H54 (cell line): ENCODE measurements around the gene FRAS1.

Source experiments
- DNase-seq: peaks from one replicate; pipeline ENCODE4 v3.0.0; 2011; ENCODE audit warnings: low spot score, mixed read lengths; ENCODE audit not compliant: insufficient read length
- FAIRE-seq: peaks from 3 replicates; lab custom pipeline; 2011; peaks lifted over from hg19 to GRCh38; lab: Jason Lieb, UNC
- POLR2A ChIP-seq: IDR thresholded peaks from 2 replicates; pipeline ENCODE4 v1.6.1; 2011; ENCODE audit warnings: low read depth, mild to moderate bottlenecking, low read length

Gene FRAS1

DNA sequence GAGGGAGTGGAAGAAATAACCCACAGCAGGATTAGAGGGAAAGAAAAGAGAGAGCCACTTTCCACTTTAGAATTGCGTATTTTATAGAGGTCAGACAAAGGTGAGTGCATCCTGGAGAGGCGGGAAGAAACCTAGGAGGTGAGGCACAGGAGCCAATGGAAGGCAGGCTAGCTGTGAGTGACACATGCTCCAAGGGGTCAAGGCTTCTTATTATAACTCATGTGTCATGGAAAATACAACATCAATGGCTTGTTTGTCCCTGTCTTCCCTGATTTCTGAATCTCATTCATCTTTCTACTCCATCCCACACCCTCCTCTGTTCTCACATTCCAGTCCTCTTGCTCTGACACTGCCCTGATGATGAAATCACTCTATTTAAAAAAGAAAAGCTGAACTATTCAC lies 508.8 kb downstream of the FRAS1 start:
- no peak for FAIRE-seq

DNA sequence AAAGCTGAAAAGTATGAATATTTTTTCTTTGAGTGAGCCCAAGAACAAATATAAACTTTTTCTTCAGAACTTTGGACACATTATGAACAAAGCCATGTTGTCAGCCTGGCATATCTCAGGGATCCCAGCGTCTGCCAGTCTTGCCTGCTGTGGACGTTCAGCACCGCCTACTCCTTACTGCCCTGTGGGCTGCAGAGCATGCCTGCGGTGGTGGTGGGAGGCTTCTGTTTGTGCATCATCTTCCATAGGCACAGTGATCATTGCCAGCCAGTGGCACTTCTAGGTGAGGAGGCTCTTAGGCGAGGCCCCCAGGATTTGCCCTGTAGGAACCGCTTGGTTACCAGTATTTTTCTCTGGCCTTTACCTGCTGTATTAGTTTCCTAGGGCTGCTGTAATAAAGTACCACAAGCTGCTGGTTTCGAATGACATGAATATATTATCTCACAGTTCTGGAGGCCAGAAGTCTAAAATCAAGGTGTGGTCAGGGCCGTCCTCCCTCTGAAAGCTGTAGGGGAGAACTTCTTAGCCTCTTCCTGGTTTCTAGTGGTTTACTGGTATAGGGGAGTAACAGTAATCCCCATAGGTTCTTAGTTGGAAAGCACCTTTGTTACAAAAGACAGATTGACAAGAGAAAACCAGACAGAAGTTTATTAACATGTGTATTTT lies 509.8 kb downstream of the FRAS1 start:
- FAIRE-seq (no peak), DNase-seq (no peak)
- TF ChIP-seq POLR2A: no peak

More for the DNA sequence above, 508.8 kb downstream of the FRAS1 start:
- TF ChIP-seq POLR2A: no peak
- DNase-seq: no peak

DNA sequence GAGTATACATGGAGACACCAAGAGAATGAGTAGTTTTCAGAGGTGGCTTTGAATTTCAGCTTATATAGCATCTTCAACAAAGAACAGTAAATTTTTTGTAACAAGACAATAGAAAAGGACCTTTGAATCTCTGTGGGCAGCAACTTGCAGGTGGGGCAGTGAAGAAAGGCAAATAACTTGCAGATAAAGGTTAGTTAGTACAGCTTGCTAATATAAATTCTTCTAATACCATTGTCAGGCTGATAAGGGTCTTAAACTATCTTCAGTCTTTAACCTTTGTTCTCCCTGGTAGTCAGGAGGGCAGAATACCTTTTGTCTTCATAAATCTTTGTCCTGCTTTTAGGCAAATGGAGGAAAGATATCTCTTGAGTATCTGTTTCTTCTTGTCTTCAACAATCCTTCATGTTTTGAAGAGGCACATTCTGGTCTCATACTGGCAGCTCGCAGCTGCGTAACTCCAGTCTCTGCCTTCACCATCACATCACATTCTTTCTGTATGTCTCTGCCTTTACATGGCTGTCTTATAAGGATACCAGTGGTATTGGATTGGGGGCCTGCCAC lies 510.5 kb downstream of the FRAS1 start:
- no peak for TF ChIP-seq POLR2A
- no peak for DNase-seq
- no peak for FAIRE-seq

DNA sequence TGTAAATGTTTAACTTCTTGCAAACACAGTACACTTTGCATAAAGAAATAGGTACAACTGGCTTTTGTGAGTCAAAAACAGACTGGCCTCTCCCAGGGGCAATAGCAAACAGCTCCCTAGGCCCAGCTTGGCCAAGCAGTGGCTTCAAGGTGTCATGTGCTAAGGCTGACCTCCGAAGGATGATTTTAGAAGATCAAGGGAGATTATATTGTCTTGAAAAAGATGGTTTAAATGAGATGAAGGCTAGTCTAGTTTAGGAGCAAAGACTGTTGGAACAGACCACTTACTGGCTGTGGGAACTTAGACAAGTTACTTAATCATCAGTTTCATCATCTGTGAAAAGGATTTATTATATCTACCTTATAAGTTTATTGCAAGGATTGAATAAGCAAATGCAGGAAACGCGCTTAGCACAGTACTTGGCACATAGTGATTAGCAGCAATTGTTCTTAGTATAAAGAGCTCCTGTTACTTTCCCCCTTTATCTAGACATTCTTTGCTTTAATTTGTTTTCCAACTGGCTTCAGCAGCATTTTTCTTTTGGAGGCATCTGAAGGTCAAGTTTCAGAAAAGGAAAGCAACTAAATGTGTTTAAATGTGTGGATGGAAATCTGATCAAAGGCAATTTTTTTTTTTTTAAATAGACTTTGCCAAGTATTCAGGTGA lies 511.6 kb downstream of the FRAS1 start:
- TF ChIP-seq POLR2A: no peak
- DNase-seq (no peak), FAIRE-seq (no peak)

DNA sequence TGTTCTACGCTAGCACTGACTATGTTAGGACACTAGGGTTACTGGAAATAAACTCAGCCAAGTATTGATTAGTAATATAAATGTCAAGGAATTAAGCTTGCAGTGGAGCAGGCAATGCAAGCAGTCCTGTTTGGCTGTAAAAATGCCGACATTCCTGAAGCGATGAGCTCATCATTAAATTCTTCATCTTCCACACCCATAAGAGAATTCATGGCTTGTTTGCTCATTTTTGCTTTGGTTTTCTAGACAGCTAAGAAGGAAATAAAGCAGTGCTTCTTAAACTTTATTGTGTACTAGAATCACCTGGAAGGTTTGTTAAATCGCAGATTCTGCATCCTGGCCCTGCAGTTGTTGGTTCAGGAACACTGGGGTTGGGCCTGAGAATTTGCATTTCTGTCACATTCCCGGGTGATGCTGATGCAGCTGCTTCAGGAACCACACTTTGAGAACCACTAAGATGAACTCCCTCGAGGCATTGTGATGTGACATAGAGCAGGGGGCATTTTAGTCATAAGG lies 512.2 kb downstream of the FRAS1 start:
- DNase-seq (no peak), FAIRE-seq (peak; percentile 88)
- no peak for TF ChIP-seq POLR2A

DNA sequence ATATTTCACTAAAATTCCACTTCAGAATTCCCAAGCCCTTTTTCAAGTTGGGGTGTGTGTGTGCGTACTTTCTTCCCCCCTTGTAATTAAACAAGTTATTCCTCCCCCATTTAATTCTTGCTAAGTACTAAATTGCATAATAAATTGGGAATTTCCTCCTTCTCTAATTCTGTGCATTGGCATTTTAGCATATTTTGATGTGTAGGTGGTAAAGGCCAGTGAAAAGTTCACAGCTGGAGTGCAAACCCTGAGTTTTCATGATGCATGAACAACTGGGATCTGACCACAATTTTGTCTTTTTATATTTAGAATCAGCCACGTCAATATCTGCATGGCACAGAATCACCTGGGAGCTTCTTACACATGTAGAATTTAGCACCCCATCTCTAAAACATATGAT lies 513.0 kb downstream of the FRAS1 start:
- no peak for FAIRE-seq
- TF ChIP-seq POLR2A: no peak
- DNase-seq: no peak

DNA sequence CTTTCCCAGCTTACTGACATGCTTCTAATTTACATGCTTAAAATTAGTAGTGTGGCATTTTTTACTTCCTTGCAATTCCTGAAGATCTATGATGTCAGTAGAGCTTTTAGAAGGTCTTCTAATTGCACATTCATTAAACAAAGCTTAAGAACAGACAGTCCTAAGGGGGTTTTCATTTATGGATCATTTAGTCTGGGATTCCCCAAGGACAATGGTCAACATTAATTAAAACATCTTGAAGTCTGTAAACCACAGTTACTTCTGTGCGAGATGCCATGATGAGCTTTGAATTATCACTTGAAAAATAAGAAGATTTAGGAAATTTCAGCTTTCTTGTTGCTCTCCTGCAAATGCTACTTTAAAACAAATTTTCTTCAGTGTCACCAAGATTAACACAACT lies 514.7 kb downstream of the FRAS1 start:
- FAIRE-seq: no peak
- DNase-seq: no peak
- TF ChIP-seq POLR2A: no peak

DNA sequence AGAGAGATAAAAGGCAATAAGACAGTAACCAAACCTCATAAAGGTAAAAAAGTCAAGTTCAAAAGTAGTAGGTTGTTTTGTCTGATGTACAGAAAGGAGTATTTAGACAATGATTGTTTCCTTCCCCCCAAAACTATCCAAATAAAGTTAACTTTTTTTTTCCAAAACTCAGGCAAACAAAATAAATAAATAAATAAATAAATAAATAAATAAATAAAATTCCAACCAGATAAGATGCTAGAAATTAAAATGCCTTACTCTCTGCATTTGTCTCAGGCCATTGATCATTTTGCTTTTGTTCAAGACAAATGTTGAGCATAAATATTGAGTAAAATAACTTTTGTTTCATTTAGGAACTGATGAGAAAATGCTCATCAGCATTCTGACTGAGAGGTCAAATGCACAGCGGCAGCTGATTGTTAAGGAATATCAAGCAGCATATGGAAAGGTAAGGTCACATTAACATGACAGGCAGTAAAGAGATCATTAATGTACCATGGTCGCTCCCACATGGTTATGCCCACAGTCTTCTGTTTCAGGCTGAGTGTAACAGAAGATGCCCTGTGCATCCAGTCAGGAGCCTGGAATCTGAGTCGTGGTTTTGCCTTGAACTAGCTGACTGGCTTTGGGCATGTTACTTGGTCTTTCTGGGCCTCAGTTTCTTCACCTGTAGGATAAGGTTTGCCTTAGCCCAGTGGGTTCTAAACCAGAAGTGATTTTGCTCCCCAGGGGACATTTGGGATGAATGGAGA lies 521.7 kb downstream of the FRAS1 start:
- DNase-seq (no peak), FAIRE-seq (no peak)
- no peak for TF ChIP-seq POLR2A

DNA sequence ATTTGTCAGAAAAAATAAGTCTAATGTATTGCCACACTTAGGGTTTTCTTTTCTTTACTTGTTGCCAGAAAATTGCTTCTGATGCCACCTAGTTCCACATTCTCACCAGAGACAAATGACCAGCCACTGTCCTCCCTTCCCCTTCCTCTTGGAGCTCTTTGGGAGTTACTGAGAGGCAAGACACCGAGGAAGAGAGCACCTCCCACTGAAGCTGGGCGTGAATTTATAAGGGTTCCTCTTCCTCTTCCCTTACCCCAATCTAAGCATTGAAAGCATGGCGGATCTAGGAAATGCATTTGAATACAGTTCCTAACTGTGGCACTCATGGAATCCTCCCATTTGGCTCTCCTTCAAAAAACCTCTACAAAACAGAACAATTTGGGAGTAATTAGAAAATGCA lies 524.5 kb downstream of the FRAS1 start:
- DNase-seq (no peak), FAIRE-seq (no peak)
- TF ChIP-seq POLR2A: no peak

DNA sequence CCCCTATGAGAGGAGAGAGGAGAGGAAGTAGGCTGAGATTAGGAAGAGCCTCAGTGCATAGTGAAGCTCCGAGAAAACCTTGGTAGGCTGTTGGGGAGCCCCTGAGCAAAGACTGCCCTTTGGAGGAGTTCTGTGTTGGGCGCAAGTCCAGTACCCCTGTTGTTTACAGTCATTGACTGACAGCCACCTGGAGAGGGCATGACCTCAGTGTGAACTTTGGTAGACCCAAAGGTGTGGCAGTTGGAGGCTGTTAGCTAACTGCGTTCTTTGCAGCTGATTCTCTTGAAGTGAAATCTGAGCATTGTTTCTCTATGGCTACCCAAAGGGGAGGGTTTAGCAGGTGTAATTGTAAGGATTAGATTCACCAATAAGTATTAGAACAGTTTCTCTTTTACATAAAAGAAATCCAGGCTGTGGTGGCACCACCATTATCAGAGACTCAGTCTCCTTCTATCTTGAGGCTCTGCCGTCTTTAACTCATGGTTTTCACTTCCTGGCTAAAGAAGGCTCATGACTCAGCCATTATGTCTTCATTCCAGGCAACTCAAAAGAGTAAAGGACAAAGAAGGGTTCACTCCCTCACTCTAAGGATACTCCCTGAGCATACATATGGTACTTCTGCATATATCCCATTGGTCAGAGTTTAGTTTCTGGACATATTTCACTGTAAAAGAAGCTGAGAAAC lies 527.9 kb downstream of the FRAS1 start:
- no peak for FAIRE-seq
- no peak for TF ChIP-seq POLR2A
- DNase-seq: no peak

DNA sequence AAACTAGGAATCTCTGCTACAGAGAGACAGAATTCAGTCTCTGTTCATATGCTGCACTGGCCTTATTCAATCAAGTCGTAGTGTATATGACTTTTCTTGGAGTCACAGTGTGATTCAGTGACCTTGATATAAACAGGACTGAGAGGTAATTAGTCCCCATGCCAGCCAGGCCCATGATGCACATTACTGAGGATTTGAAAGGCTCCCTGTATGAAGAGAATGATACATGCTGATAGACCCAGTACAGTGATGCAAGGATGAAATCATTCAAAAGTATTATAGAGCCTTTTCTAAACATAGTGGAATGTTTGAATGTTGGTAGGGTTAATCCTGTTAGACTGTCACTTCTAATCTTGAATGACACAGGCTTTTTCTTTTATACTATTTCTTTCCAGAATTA lies 528.5 kb downstream of the FRAS1 start:
- no peak for TF ChIP-seq POLR2A
- DNase-seq: no peak
- FAIRE-seq: no peak

DNA sequence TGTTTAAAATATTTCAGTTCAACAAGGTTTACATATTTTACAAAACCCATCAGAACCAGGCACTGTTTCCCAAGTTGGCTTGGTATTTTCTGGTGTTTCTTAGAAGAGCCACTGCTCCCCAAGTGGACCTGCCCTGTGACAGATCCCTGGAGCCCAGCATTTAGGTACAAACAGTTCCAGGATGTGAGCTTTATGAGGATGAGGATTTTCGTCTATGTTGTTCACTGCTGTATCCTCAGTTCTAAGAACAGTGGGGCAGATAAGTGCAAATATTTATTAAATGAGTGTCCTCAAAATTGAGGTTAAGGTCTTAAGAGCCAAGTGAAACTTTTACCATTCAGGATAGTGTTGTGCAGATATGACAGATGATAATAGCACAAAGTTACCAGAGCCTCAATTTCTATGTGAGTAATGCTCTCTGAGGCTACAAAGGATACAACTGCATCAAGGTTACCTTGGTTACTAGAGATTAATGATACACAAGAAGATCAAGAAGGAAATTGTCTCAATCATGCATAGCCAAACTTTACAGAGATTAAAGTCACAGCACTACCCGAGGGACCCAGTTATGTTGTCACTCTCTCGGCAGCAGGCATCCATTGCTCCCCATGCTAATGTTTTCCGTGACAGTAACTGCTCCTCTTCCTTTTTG lies 531.9 kb downstream of the FRAS1 start:
- FAIRE-seq (no peak), DNase-seq (no peak)
- no peak for TF ChIP-seq POLR2A

DNA sequence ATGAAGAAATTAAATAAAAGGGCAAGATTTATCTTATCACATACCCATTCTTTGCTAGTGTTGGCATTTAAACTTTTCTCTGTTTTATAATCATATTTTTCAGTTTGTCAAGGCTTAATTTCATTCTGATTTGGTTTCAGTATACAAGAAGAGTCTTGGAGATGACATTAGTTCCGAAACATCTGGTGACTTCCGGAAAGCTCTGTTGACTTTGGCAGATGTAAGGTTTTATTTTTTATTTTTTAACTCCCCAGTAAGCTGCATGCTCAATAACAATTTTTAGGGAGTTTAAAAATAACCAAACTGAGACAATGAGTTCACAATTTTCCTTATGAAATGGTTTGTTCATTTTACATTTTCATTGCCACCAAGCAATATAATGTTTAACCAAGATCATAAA lies 534.3 kb downstream of the FRAS1 start:
- TF ChIP-seq POLR2A: no peak
- FAIRE-seq (no peak), DNase-seq (no peak)
